A549 (cell line): ENCODE data around the gene KRT33B.

Source experiments
- CTCF ChIP-seq: fragments of >200 bp; sonication (Bioruptor Twin); formaldehyde crosslinking; IDR thresholded peaks from 3 replicates; pipeline ENCODE4 v1.5.1; 2016
- EP300 ChIP-seq, 2 experiments: fragments of >200 bp; sonication (Bioruptor Twin); formaldehyde crosslinking; IDR thresholded peaks; 2 replicates in 1 of 2; 3 replicates in 1 of 2; pipeline ENCODE4 v1.6.1; 2016 to 2017
- HMGXB4 ChIP-seq: fragments of 250-450 bp; sonication (Bioruptor Pico); IDR thresholded peaks from 2 replicates; pipeline ENCODE4 v1.5.0; 2021; ENCODE audit warnings: mild to moderate bottlenecking, moderate library complexity, borderline replicate concordance
- KDM1A ChIP-seq: fragments of 200-600 bp; sonication (generic); IDR thresholded peaks from 2 replicates; pipeline ENCODE4 v1.6.1; 2016; ENCODE audit warnings: low read depth, mild to moderate bottlenecking
- NR3C1 ChIP-seq: fragments of >200 bp; sonication (Bioruptor Twin); formaldehyde crosslinking; IDR thresholded peaks from 3 replicates; pipeline ENCODE4 v1.6.1; 2017
- POLR2A ChIP-seq: IDR thresholded peaks from 2 replicates; pipeline ENCODE4 v1.6.1; 2012; ENCODE audit warnings: mild to moderate bottlenecking, low read length
- POLR2AphosphoS2 ChIP-seq: conservative IDR thresholded peaks from 2 replicates; pipeline ENCODE4 v1.6.1; 2012; ENCODE audit warnings: low read length, improper control_type of control experiment, inconsistent platforms
- RAD21 ChIP-seq, 2 experiments: fragments of >200 bp in 1 of 2; sonication (Bioruptor Twin) in 1 of 2; formaldehyde crosslinking in 1 of 2; IDR thresholded peaks in 1 of 2; conservative IDR thresholded peaks in 1 of 2; 2 replicates in 1 of 2; 3 replicates in 1 of 2; pipeline ENCODE4 v1.6.1; 2012 to 2018; ENCODE audit warnings: inconsistent platforms in 1 of 2
- RFX5 ChIP-seq: fragments of 450-650 bp; IDR thresholded peaks from 2 replicates; pipeline ENCODE4 v1.7.1; 2014; ENCODE audit warnings: antibody characterized with exemption, mild to moderate bottlenecking, moderate library complexity

- TF ChIP-seq HMGXB4 (CRISPR knock-in tag) (no peak), NR3C1 (no peak), CTCF (no peak), POLR2AphosphoS2 (no peak), RFX5 (no peak), RAD21 (conservative IDR thresholded peaks at IDR 0.05 in 1 of 2, IDR thresholded peaks at IDR 0.05 in 1 of 2) (no peak), KDM1A (no peak), POLR2A (no peak), EP300 (IDR thresholded peaks at IDR 0.05) (no peak)
Observed at GRCh38 chr17:41366070-41366469, 3.5 kb downstream of the KRT33B start.
